Natural killer cell (primary cell): Measurements from ENCODE around the gene ZNF552. TPM values are rescaled to one million over a fixed set of nuclear protein-coding genes. Genes with fewer than 3 reads are reported as not detected.
A peak's percentile ranks its signal among the peaks of the same experiment; 100 is the strongest.

ENCODE experiments used
- ATAC-seq, 3 donors: fragments of 150-1000 bp in 2 of 3; fragments of 200-7000 bp in 1 of 3; cut with Tn5 transposase; 1 replicate in 1 of 3; 2 replicates in 2 of 3; pipeline ENCODE4 v1.10.0; 2021; ENCODE audit warnings: mild to moderate bottlenecking in 2 of 3, moderate library complexity in 2 of 3
- DNase-seq, 2 donors: peaks; one replicate each; pipeline versions ENCODE4 v3.0.0 to v3.0.0-alpha.2; 2013 to 2021; ENCODE audit warnings: mixed read lengths in 1 of 2
- H3K27ac ChIP-seq: one replicate; pipeline ENCODE4 v1.5.1; 2013; ENCODE audit warnings: mild to moderate bottlenecking, low read length
- H3K27me3 ChIP-seq: one replicate; pipeline ENCODE4 v1.6.1; 2013; ENCODE audit warnings: low read length; ENCODE audit not compliant: control insufficient read depth, insufficient read depth
- H3K36me3 ChIP-seq: one replicate; pipeline ENCODE4 v1.6.1; 2013; ENCODE audit warnings: low read length; ENCODE audit not compliant: control insufficient read depth, insufficient read depth
- H3K4me1 ChIP-seq: one replicate; pipeline ENCODE4 v1.6.1; 2013; ENCODE audit warnings: low read length; ENCODE audit not compliant: control insufficient read depth, insufficient read depth
- H3K4me3 ChIP-seq: one replicate; pipeline ENCODE4 v1.5.1; 2013; ENCODE audit warnings: low read length
- H3K9me3 ChIP-seq: one replicate; pipeline ENCODE4 v1.6.1; 2013; ENCODE audit warnings: low read length; ENCODE audit not compliant: control insufficient read depth, insufficient read depth
- H3K27ac Mint-ChIP-seq, 2 donors: one replicate each; pipeline ENCODE4 v1.8.0; 2022; ENCODE audit warnings: mild to moderate bottlenecking in 2 of 2, mixed read lengths in 2 of 2, moderate library complexity in 1 of 2
- H3K27me3 Mint-ChIP-seq, 2 donors: one replicate each; pipeline ENCODE4 v1.8.0; 2022; ENCODE audit warnings: low read depth in 2 of 2, mixed read lengths in 2 of 2
- H3K36me3 Mint-ChIP-seq: one replicate; pipeline ENCODE4 v1.8.0; 2022; ENCODE audit warnings: mixed read lengths
- H3K4me1 Mint-ChIP-seq, 2 donors: one replicate each; pipeline ENCODE4 v1.8.0; 2022; ENCODE audit warnings: mixed read lengths in 2 of 2
- H3K4me3 Mint-ChIP-seq: one replicate; pipeline ENCODE4 v1.8.0; 2022; ENCODE audit warnings: mild to moderate bottlenecking, moderate library complexity, mixed read lengths
- H3K9me3 Mint-ChIP-seq, 2 donors: one replicate each; pipeline ENCODE4 v1.8.0; 2022; ENCODE audit warnings: mixed read lengths in 2 of 2
- WGBS: methylation state at CpG from one replicate; pipeline ENCODE4 v1.1.7; 2013; ENCODE audit warnings: missing lambda C conversion rate; ENCODE audit not compliant: insufficient coverage; 5-methylcytosine and 5-hydroxymethylcytosine counted together
- intact Hi-C: fragments of 100-400 bp; cut with micrococcal nuclease; formaldehyde crosslinking; loops from one replicate; pipeline ENCODE4 v1.14.2; 2022
- total RNA-seq, 4 donors: library from RNA; stranded (reverse); fragments of 120-200 nt in 1 of 4; gene quantifications; one replicate each; pipeline versions ENCODE4 v1.2.3 to v1.2.4, GENCODE V29; 2013 to 2022
- TF ChIP-seq, protein P1 (sequence below): fragments of 200-600 bp; IDR thresholded peaks from one replicate; pipeline ENCODE4 v1.8.0; 2022; ENCODE audit warnings: antibody characterized with exemption

Gene ZNF552
- total RNA-seq, 3 donors from 2014 or later (not counting 1 experiment from before 2014, with no cell fraction given): 13.0 to 14.5 (median 14.3) TPM

DNA sequence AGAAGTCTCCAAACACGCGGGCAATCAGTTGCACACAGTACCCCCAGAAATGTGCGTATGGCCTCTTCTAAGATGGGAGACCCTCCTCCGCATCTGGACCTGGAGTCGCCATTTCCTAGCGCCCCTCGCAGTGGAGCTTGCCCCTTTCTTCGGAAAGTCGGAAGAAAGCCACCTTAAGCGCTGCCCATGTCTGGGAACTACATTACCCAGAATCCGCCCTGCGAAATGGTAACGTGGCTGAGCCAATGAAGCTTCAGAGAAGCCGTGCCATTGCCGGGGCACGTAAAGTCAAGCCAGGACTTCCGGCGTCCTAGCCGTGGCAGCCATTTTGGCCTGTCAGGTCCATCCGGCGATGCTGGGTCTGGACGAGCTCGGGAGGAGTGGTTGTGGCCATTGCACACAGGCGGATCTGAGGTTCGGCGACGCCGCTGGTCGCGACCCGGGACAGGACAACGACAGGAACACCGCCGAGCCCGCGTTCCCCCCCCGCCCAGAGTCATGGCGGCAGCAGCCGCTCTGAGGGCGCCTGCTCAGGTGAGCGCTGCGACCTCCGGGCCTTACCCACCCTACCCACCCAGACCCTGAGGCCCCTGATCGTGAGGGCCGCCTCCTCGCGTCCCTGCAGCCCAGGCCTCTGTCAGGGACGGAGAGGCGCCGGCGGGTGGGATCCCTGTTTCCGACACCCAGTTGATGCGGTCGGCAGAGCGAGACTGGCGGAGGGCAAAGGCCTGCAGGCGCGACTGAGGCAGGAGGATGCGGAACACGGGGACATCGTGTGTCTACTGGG, 45.2 kb downstream of the ZNF552 start, which contains the start of gene ZNF586:
TSS of gene ZNF586 (plus strand) at position 332 of the 787 bp plus-strand sequence. CDS start at position 499, 167 bp downstream.
- Histone ChIP-seq H3K4me1 (peaks cover 26% of the 10 kb centered on the region), H3K9me3 (peaks cover 23% of the 10 kb centered on the region), H3K4me3 (peak within 1 kb of the TSS; percentile 91), H3K27me3 (no peaks in the 10 kb centered on the region), H3K27ac (peak within 1 kb of the TSS; percentile 90), H3K36me3 (peaks cover 2% of the 10 kb centered on the region)
- Mint-ChIP-seq H3K4me3 (peak within 1 kb of the TSS; percentile 95), H3K27me3 (no peaks in the 10 kb centered on the region), H3K4me1 (peaks cover 40 to 43% of the 10 kb centered on the region in 2 donors), H3K36me3 (peaks cover 25% of the 10 kb centered on the region), H3K27ac (peak within 1 kb of the TSS; percentile 88 to 93), H3K9me3 (peaks cover 2 to 5% of the 10 kb centered on the region in 2 donors)
- WGBS: 3% methylated on average over 61 of the region's 61 CpGs
- ATAC-seq: peak; percentile 99 to 100 (median 99)
- TF ChIP-seq, protein P1, sequence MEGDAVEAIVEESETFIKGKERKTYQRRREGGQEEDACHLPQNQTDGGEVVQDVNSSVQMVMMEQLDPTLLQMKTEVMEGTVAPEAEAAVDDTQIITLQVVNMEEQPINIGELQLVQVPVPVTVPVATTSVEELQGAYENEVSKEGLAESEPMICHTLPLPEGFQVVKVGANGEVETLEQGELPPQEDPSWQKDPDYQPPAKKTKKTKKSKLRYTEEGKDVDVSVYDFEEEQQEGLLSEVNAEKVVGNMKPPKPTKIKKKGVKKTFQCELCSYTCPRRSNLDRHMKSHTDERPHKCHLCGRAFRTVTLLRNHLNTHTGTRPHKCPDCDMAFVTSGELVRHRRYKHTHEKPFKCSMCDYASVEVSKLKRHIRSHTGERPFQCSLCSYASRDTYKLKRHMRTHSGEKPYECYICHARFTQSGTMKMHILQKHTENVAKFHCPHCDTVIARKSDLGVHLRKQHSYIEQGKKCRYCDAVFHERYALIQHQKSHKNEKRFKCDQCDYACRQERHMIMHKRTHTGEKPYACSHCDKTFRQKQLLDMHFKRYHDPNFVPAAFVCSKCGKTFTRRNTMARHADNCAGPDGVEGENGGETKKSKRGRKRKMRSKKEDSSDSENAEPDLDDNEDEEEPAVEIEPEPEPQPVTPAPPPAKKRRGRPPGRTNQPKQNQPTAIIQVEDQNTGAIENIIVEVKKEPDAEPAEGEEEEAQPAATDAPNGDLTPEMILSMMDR: no peak
- intact Hi-C loops: loop anchor here (1.0 kb wide), 3 partner anchors 23 to 414 kb away; partner anchors contain the start of genes ZNF274, ZNF552 and ZNF776
- peak; percentile 78 to 94 for DNase-seq

DNA sequence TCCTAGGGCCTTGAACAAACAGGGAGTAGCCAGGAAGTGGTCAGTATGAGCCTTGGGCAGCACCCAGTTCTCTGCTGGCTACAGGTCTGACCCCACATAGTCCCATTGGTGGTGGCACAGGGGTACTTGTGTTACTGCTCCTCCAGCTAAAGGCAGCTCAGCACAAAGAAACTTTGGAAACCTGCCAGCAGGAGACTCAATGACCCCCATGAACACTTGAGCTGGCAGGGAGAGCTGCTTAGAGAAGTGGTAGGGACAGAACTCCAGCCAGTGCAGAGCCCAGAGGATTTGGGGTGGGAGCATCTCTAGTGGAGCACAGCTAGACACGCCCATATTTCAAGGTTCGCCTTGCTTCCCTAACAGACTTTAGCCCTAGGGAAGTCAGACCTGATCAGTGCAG, 55.6 kb downstream of the ZNF552 start:
- TF ChIP-seq, protein P1: no peak
- Histone ChIP-seq H3K9me3 (peaks cover 35% of the 10 kb centered on the region), H3K4me1 (no peaks in the 10 kb centered on the region), H3K27ac (no peak overlapping the region), H3K4me3 (no peak overlapping the region), H3K27me3 (no peaks in the 10 kb centered on the region), H3K36me3 (peaks cover 9% of the 10 kb centered on the region)
- Mint-ChIP-seq H3K27ac (no peak overlapping the region), H3K4me3 (no peak overlapping the region), H3K4me1 (no peaks in the 10 kb centered on the region), H3K9me3 (peaks cover 5 to 14% of the 10 kb centered on the region in 2 donors), H3K36me3 (peaks cover 25% of the 10 kb centered on the region), H3K27me3 (no peaks in the 10 kb centered on the region)
- no peak for DNase-seq
- 100% methylated on average over 2 of the region's 2 CpGs for WGBS
- intact Hi-C loops: no loop called here
- ATAC-seq: no peak

DNA sequence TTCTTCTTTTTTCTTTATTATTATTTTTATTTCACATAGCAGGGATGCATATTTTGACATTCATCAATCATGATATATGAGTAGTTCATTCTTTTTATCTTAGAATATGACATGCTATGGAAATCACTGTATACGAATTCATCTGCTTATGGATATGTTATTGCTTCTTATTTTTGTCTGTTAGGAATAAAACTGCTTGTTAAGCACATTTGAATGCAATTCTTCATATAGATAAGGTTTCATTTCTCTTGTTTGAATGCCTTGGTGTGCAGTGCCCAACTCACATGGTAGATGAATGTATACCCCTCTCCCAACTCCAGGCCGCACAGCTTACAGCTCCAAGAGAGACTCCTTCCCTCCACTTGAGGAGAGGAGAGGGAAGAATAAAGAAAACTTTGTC, 56.8 kb downstream of the ZNF552 start:
- peaks cover 5 to 17% of the 10 kb centered on the region in 2 donors for H3K9me3 Mint-ChIP-seq
- Histone ChIP-seq H3K36me3 (peaks cover 20% of the 10 kb centered on the region), H3K9me3 (peaks cover 42% of the 10 kb centered on the region), H3K4me3 (no peak overlapping the region), H3K27ac (no peak overlapping the region), H3K4me1 (no peaks in the 10 kb centered on the region), H3K27me3 (no peaks in the 10 kb centered on the region)
- no peak for DNase-seq
- TF ChIP-seq, protein P1: no peak
- no peaks in the 10 kb centered on the region for H3K27me3 Mint-ChIP-seq
- peaks cover 37% of the 10 kb centered on the region for H3K36me3 Mint-ChIP-seq
- intact Hi-C loops: no loop called here
- no peak overlapping the region for H3K27ac Mint-ChIP-seq
- WGBS: 100% methylated on average over 1 of the region's 2 CpGs
- no peak overlapping the region for H3K4me3 Mint-ChIP-seq
- no peak for ATAC-seq
- H3K4me1 Mint-ChIP-seq: no peaks in the 10 kb centered on the region

Other genes starting within 250 kb of the ZNF552 start
- gene ZNF416, start 236.0 kb downstream of the ZNF552 start, total RNA-seq: 1 to 10 TPM; 1.7 to 5.3 (median 3.3) TPM
- 1 to 10 TPM; 2.7 to 8.2 (median 6.5) TPM for gene ZIK1, start 230.8 kb downstream of the ZNF552 start, total RNA-seq
- gene ZNF530, start 215.0 kb downstream of the ZNF552 start, total RNA-seq: 1 to 10 TPM; 5.1 to 8.0 (median 5.6) TPM
- 10 to 100 TPM; 18.5 to 22.0 (median 20.5) TPM for gene ZNF134, start 200.7 kb downstream of the ZNF552 start, total RNA-seq
- 10 to 100 TPM; 33.7 to 47.0 (median 36.9) TPM for gene ZNF211, start 181.7 kb downstream of the ZNF552 start, total RNA-seq
- not detected for gene ZSCAN4, start 146.0 kb downstream of the ZNF552 start, total RNA-seq
- gene ZNF551, start 132.9 kb downstream of the ZNF552 start, total RNA-seq: 10 to 100 TPM in 1 of 3 donors, 1 to 10 TPM in 2; 5.6 to 12.9 (median 7.9) TPM
- gene ZNF154, start 105.7 kb downstream of the ZNF552 start, total RNA-seq: 10 to 100 TPM in 1 of 3 donors, 1 to 10 TPM in 2; 4.2 to 21.6 (median 9.5) TPM
- 10 to 100 TPM; 11.1 to 12.9 (median 11.9) TPM for gene ZNF671, start 87.3 kb downstream of the ZNF552 start, total RNA-seq
- 10 to 100 TPM; 10.5 to 19.2 (median 18.7) TPM for gene ZNF776, start 68.1 kb downstream of the ZNF552 start, total RNA-seq
- 10 to 100 TPM; 24.0 to 33.3 (median 28.2) TPM for gene ZNF586, start 45.2 kb downstream of the ZNF552 start, total RNA-seq
- gene ZNF587B, start 15.4 kb upstream of the ZNF552 start, total RNA-seq: 10 to 100 TPM; 23.4 to 25.7 (median 23.9) TPM
- 10 to 100 TPM; 54.9 to 58.9 (median 55.1) TPM for gene ZNF587, start 34.9 kb upstream of the ZNF552 start, total RNA-seq
- 10 to 100 TPM; 25.2 to 51.2 (median 38.3) TPM for gene ZNF814, start 74.1 kb upstream of the ZNF552 start, total RNA-seq
- 10 to 100 TPM; 32.1 to 46.7 (median 36.4) TPM for gene ZNF417, start 101.7 kb upstream of the ZNF552 start, total RNA-seq
- gene ZNF418, start 120.5 kb upstream of the ZNF552 start, total RNA-seq: 10 to 100 TPM in 1 of 3 donors, 1 to 10 TPM in 2; 4.3 to 13.3 (median 6.2) TPM
- 10 to 100 TPM; 17.7 to 31.2 (median 27.2) TPM for gene ZNF256, start 132.8 kb upstream of the ZNF552 start, total RNA-seq
- under 1 TPM; 0.55 to 0.99 (median 0.70) TPM for gene C19orf18, start 159.6 kb upstream of the ZNF552 start, total RNA-seq
- 10 to 100 TPM in 2 of 3 donors, 1 to 10 TPM in 1; 8.9 to 13.5 (median 12.5) TPM for gene ZNF606, start 187.9 kb upstream of the ZNF552 start, total RNA-seq
- gene ZSCAN1, start 219.1 kb upstream of the ZNF552 start, total RNA-seq: not detected
- gene ZNF135, start 244.4 kb upstream of the ZNF552 start, total RNA-seq: 1 to 10 TPM; 1.6 to 4.3 (median 4.3) TPM